Panc1 (cell line): Measurements from ENCODE around the gene FIBIN.

Experiments
- POLR2AphosphoS5 ChIP-seq: IDR thresholded peaks from 2 replicates; pipeline ENCODE4 v1.6.1; 2012; ENCODE audit warnings: mild to moderate bottlenecking, low read depth, low read length, moderate library complexity
- SIN3A ChIP-seq: IDR thresholded peaks from 2 replicates; pipeline ENCODE4 v1.6.1; 2012; ENCODE audit warnings: low read depth, mild to moderate bottlenecking, low read length, moderate library complexity, borderline replicate concordance; ENCODE audit not compliant: insufficient read depth
- TCF7L2 ChIP-seq: IDR thresholded peaks from 2 replicates; pipeline ENCODE4 v1.6.1; 2011; ENCODE audit warnings: mild to moderate bottlenecking, low read depth, low read length, inconsistent platforms
- TF ChIP-seq, protein P1 (sequence below): fragments of 450-650 bp; IDR thresholded peaks from 2 replicates; pipeline ENCODE4 v1.5.1; 2017; ENCODE audit warnings: mild to moderate bottlenecking
- TF ChIP-seq, protein P2 (sequence below), 2 experiments: IDR thresholded peaks; 2 replicates each; pipeline ENCODE4 v1.6.1; 2011 to 2012; ENCODE audit warnings: low read depth in 2 of 2, control low read depth in 1 of 2, low read length in 1 of 2, mild to moderate bottlenecking in 1 of 2, moderate library complexity in 1 of 2; ENCODE audit not compliant: insufficient read depth in 1 of 2

DNA sequence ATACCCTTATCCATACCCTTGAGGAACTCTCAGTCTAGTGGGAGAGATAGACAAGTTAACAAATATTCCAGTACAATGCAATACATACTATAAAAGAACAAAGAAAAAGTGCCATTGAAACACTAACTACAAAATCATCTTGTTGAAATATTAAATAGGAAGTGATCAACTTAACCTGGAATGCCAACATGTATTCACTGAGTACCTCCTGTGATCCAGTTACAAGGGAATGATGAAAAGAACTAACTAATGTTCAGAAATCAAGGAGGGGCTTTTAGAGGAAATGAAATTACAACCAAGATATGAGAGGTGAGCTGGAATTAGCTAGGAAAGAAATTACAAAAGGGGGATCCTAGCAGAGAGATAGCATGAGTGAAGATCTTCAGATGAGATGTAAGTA, 6.2 kb upstream of the FIBIN start:
- TF ChIP-seq, protein P1, sequence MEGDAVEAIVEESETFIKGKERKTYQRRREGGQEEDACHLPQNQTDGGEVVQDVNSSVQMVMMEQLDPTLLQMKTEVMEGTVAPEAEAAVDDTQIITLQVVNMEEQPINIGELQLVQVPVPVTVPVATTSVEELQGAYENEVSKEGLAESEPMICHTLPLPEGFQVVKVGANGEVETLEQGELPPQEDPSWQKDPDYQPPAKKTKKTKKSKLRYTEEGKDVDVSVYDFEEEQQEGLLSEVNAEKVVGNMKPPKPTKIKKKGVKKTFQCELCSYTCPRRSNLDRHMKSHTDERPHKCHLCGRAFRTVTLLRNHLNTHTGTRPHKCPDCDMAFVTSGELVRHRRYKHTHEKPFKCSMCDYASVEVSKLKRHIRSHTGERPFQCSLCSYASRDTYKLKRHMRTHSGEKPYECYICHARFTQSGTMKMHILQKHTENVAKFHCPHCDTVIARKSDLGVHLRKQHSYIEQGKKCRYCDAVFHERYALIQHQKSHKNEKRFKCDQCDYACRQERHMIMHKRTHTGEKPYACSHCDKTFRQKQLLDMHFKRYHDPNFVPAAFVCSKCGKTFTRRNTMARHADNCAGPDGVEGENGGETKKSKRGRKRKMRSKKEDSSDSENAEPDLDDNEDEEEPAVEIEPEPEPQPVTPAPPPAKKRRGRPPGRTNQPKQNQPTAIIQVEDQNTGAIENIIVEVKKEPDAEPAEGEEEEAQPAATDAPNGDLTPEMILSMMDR, result no peak
- TF ChIP-seq POLR2AphosphoS5 (no peak), SIN3A (no peak), TCF7L2 (no peak)
- TF ChIP-seq, protein P2, sequence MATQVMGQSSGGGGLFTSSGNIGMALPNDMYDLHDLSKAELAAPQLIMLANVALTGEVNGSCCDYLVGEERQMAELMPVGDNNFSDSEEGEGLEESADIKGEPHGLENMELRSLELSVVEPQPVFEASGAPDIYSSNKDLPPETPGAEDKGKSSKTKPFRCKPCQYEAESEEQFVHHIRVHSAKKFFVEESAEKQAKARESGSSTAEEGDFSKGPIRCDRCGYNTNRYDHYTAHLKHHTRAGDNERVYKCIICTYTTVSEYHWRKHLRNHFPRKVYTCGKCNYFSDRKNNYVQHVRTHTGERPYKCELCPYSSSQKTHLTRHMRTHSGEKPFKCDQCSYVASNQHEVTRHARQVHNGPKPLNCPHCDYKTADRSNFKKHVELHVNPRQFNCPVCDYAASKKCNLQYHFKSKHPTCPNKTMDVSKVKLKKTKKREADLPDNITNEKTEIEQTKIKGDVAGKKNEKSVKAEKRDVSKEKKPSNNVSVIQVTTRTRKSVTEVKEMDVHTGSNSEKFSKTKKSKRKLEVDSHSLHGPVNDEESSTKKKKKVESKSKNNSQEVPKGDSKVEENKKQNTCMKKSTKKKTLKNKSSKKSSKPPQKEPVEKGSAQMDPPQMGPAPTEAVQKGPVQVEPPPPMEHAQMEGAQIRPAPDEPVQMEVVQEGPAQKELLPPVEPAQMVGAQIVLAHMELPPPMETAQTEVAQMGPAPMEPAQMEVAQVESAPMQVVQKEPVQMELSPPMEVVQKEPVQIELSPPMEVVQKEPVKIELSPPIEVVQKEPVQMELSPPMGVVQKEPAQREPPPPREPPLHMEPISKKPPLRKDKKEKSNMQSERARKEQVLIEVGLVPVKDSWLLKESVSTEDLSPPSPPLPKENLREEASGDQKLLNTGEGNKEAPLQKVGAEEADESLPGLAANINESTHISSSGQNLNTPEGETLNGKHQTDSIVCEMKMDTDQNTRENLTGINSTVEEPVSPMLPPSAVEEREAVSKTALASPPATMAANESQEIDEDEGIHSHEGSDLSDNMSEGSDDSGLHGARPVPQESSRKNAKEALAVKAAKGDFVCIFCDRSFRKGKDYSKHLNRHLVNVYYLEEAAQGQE (IDR thresholded peaks at IDR 0.05; ENCODE audit: insufficient read depth in 1 of 2, low read depth in 2 of 2, low read length in 1 of 2), result no peak
